Renal pelvis (tissue), 4 donors: ENCODE results near the gene SMARCC1. TPM values are rescaled to one million over a fixed set of nuclear protein-coding genes. Genes with fewer than 3 reads are reported as not detected.
A peak's percentile ranks its signal among the peaks of the same experiment; 100 is the strongest.

ENCODE experiments used
- DNase-seq: peaks from one replicate; pipeline ENCODE4 v3.0.0-alpha.2; 2013
- polyA plus RNA-seq, 3 donors: library from polyadenylated mRNA; unstranded; fragments of 120-200 nt; gene quantifications; one replicate each; pipeline ENCODE4 v1.2.1, GENCODE V29; 2013; ENCODE audit not compliant: insufficient read length in 3 of 3

SMARCC1 gene
- polyA plus RNA-seq, 3 donors, result 123 to 125 (median 124) TPM

DNA sequence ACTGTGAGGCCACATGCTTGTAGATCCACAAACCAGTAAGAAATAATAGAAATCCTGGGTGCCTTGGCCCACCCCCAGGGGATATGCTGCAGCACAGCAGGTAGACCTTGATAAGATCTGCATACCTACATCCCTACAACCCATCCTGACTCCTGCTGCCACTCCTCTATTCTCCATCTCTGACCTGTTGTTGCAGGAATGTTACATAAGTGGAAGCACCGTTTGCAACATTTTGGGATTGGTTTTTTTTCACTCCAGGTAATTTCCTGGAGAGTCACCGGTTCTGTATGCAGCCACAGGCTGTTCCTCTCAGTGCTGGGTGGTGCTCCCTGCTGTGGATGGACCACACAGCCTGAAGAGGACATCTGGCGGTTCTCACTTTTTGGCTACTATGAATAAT lies 186.9 kb downstream of the SMARCC1 start:
- no peak for DNase-seq

DNA sequence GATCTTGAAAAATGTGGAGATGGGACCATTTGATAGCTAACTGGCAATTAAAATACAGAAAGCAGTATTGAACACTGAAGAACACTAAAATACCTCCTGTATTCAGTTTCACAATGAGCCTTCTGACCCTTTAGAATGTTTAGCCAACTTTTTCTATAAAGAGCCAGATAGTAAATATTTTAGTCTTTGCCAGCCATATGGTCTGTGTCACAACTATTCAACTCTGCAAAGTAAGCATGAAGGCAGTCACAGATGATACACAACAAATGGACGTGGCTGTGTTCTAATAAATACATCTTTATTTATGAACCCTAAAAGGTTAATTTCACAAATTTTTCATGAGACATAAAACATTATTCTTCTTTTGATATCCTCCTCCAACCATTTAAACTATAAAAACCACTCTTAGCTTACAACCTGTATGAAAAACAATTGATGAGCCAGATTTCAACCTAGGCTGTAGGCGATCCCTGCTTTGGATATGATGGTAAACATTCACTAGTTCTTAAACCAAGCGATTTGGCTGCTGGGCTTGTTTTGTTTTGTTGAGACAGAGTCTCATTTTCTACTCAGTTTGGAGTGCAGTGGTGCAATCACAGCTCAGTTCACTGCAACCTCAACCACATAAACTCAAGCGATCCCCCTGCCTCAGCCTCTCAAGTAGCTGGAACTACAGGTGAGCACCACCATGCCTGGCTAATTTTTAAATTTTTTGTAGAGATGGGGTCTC lies 189.5 kb downstream of the SMARCC1 start:
- DNase-seq, result peak; percentile 48

DNA sequence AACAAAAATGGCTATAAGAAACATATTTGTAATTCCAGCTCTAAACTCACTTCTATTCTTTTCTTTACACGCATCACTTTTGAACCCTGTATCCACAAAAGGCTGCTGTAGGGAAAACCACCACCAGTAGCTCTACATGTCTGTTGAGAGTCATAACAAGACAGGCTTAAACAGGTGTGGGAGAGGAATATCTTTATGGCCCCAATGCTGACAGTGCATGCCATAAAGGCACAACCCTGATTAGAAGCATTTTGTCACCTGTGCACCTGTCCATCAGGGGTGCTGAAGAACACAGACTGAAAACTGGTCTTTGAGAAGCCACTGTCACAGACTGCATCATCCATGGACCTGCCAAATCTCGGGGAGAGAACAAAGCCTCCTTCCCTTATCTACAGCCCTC lies 191.5 kb downstream of the SMARCC1 start:
- no peak for DNase-seq

DNA sequence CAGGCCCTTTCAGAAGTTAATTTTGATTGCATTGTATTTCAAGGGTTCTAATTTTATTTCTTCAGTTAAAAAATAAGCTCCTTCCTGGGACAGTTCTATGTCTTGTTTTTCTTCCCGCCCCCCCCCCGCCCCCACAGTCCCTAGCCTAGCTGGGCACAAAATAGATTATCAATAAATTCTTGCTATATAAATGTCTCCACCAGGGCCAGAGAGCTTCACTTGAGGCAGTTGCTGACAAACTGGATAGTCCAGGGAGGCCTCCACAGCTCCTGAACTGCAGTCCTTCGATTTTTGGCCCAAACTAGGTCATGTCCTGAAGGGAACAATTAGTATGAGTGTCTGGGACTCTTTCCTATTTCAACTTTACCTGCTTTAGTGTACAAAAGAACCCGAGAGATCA lies 193.1 kb downstream of the SMARCC1 start:
- DNase-seq, result no peak

DNA sequence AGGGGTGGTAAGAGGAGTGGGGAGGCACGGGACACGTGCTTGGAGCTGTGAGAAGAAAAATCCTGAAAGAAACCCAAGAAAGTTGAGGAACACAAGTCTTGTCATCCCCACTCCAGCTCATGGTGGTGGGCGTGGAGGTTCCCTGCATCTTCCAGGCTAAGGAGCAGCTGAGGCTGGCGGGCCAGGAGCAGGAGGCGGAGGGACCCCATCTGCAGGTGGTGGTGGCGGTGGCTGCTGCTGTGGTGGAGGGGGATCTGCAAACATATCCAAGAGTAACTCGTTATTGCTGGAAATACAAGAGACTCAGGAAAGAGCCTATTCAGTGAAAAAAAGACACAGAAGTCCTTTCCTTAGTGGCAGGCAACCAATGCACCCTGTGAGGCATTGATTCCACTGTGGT lies 193.6 kb downstream of the SMARCC1 start:
- no peak for DNase-seq

DNA sequence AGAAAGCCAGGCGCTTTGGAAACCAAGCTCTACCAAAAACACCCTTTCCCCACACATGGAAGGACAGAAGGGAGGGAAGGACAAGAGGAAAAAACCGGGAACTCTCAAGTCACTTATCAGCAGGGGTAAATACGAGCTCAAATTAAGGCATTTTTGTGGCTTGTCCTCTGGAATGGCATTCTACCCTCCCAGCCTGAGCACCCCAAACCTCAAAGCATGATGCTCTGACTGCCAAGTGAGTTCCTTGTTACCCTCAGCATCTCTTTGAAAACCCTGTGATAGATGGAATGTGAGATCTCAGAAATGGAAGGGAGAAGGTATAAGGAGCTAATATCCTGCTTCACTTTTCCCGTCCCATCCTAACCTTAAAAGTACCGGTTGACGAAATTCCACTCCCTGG lies 194.9 kb downstream of the SMARCC1 start:
- DNase-seq, result no peak

DNA sequence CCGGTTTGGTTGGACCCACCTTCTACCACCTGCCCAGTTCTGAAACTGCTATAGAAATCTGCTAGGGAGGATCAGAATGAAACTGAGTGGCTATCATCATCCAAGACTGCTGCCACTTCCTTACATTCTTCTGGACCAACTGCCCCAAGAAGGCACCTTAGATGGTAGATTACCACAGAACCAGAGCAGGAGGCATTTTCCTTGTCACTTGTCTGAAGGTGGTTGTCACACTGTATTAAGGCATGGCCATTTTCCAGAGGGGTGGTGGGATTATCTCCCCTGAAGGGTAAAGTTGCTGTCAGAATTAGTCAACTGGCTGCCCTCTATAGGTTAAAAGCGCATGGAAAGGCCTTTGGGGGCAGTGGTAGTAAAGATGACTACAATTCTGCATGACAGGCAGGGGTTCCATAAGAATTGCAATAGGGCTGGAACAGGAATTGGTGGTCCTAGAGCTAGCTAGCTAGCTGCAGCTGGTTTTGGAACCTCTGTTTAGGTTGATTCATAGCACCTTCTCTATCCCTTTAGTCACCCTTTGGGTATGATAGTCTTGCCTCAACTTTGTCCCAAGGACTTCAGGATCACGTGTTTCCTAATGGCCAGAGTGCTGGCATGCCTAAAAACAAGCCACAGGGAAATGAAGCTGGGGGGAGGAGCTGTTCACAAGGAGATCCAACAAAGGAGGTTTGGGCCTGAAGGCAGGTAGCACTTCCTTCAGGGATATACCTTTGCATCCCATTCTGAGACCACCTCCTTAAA lies 198.2 kb downstream of the SMARCC1 start:
- no peak for DNase-seq

DNA sequence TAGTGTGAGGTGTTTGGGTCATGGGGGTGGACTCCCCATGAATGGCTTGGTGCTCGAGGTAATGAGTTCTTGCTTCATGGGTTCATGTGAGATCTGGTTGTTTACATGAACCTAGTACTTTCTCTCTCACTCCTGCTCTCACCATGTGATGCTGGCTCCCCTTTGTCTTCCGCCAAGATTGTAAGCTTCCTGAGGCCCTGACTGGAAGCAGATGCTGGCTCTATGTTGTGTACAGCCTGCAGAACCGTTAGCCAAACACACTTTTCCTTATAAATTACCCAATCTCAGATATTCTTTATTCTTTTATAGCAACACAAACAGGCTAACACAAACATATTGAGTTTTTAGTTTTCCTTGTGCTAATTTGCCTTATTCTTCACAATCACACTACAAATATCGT lies 199.9 kb downstream of the SMARCC1 start:
- no peak for DNase-seq

DNA sequence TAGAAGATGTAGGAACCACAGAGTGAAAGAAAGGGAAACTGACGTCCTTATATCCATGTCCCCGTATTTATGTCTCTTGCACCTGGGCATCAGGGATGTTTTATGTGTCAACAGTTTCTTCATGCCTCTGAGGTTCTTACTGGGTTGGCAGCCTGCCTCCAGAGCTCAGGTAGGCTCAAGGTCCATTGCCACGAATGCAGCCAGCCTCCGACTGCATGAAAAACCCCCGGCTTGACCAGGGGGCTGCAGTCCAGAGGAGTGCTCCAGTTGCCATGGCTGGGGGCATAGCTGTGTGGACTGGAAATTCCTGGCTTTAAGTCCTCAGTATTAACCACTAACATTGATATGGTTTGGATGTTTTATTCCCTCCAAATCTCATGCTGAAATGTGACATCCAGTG lies 200.3 kb downstream of the SMARCC1 start:
- no peak for DNase-seq

DNA sequence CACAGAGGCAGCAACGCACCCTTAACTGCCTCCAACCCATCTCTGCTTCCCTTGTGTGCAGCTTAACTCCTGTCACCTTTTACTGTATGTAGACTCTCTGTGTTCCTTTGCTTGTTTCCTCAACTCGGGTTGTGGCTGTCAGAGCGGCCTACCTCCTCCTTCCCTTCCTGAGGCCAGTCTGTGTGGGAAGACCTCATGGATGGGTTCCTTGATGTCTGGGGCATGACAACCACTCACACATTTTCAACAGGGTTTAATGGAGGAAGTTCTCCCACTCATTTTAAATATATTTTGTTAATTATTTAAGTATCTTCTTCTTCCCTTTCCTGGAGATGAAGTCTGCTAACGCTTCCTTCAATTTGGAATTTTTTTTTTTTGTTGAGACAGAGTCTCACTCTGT lies 201.2 kb downstream of the SMARCC1 start:
- no peak for DNase-seq

DNA sequence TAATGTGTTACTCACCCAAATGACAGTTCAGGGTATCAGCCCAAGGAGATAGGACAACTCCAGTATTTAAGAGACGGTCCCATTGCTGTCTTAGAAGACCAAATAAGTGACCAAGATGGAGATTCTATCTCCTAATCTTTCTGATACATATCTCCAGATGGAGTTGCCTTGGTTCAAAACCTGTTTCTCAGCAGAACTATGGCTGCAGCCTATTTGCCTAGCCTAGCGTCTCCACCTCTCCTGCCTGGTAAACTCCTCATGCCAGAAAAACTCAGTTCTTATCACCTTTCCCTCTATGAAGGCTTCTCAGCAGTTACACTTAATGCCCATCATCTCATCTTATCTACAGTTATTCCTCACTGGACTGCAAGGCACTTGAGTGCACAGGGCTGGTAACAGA lies 201.8 kb downstream of the SMARCC1 start:
- DNase-seq, result no peak

DNA sequence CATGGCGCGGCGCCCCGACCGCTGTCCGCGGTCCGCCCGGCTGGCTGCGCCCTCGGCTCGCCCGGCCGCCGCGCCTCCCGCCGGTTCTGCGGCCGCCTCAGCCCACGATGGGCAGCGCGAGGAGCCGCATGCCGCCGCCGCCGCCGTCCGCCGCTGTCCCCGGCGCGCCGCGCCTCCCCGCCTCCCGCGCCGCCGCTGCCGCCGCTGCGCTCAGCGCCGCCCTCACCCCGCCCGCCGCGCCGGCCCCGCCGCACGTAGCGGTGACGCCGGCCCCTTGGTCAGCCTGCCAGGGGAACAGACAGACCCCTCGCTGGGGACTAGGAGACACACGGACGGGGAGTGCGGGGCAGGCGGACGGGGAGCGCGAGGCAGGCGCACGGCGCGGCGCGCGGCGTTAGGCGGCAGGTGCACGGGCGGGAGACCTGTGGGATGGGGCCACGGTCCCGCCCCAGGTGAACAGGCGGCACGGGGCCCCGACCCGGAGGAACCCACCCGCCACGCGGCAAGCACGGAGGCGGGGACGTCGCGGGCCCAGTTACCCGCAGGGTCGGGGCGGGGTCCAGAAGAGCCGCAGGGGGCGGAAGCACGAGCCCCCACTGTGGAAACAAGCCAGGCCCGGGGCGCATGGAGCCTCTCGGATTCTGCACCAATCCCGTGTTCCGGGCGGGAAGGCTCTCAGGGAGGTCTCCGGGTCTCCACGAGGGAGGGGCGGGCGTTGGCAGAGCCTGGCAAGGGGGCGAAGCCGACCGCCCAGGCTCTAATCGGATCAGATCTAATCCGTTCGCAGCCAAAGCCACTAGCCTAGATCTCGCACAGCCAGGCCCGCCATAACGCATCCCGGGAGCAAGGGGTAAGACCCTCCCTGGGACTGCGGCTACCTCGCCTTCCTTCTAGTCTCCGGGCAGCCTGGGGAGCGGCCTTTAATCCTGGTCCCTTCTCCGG lies 202.7 kb downstream of the SMARCC1 start, which contains the start of gene CSPG5:
Gene CSPG5 (minus strand): TSS at position 175 of the 942 bp plus-strand sequence. CDS start 172 bp downstream, at position 3.
- DNase-seq, result no peak

DNA sequence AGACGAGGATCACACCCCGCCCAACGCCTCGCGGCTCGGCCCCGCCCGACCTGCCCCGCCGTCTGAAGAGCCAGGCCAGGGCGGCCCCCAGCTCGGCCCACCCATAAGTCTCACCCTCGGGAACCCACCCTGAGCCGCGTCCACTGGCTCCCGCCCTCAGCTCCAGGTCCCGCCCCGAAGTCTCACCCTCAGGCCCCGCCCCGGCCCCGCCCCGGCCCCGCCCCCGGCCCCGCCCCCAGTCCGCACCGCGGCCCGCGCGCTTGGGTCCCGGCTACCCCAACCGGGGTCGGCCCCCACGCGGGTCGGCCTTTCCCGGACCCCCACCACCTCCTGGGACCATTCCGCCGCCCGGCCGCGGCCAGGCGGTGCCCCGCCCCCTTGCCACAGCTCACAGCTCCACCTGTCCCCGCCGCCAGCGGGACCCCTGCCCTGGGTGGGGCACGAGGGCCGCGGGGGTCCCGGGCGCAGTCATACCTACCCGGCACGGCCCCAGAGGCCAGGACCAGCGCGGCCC lies 203.5 kb downstream of the SMARCC1 start:
- DNase-seq, result no peak

DNA sequence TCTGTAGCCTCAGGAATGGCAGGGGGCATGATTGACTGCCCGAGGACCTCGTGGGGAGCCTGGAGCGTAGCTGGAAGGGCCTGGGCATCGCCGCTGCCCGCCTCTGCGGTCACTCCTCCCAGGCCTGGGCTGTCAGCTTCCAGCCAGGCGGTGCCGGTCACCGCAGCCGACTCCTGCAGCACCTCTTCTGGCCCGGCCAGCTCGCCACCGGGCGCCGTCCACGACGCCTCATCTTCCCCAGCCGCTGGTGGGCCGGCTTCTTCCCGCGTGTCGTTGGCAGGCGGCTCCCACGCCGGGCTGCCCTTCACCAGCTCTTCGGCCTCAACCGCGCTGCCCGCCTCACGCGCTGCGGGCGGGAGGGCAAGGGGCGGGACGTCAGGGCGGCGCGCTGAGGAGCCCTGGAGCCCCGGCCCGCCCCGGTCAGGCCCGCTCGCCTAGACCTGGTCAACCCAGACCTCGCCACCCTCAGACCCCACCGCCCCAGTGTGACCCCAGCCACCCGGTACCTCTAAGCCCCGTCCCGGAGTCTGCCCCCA lies 204.0 kb downstream of the SMARCC1 start:
- no peak for DNase-seq

DNA sequence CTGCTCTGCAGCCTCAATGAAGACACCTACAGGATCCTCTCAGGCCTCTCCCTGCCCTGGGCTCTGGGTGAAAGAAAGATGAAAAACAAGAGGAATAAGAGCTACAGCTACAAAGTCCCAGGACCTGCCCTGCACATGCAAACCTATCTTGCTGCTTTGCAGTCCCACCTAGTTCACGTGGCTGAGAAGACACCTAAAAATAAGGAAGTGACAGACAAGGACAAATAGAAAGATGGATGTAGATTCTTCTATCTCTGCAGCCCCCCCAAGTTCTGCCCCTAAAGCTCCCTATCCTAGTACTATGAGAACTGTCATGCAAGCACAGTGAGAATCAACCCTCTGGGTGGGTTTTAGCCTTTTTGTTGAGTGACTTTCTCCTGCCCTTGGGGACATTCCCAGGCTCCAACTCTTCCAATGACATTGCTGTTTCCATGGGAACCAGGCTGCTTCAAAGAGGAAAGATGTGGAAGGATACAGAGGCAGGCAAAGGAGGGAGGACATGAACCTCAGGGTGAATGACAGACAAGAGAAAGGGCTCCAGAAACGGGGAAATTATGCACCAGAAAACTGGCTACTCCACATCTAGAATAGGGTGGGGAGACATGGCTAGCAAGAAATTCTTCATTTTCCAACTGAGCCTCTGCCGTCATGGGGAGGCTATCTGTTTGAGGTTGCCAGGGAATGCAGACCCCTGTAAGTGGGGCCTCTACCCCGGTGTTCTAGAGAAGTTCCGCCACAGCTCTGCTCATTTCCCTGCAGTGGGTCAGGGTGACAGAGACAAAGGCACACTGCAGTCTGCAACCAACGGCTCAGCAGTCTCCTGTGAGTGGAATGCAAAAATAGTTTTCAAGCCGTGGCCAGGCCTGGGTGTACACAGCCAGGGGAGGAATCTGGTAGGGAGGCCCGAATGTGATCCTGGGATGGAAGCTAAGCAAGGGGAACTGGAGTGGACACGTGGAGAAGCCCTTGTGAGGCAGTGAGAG lies 208.2 kb downstream of the SMARCC1 start:
- DNase-seq, result no peak

DNA sequence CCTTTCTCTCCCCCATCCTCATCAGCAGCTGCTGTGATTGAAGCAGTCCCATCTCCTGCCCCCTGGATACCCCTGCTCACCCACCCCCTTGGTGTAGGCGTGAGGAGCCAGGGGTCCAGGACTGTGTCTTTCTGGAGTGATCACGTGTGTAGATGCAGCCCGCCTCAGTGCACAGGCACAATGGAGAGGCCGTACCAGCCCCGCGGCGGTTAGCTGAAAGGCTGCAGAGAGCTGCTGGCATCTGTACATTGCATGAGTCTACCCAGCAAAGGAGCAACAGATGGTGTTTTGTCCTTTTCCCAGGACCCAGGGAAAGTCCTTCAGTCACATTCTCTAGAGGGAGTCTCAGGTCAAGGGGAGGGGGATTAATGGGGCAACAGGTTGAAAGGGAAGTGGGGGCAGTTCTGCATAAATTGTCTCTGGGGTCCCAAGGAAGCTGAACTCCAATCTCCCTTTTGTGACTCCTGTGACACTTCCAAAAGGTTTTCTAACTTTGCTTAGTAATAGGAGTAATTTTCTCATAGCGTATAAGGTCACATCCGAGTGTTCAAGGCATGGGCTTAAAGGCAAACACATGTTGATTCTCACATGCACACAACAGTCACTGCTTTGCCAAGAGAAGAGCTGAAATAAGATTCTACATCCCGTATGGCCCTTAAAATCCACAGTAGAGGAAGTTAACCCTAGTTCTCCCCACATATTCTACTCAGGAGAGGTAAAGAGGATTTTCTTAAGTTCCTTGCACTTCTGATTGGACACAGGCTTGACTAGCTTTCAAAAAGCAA lies 210.1 kb downstream of the SMARCC1 start:
- DNase-seq, result no peak

DNA sequence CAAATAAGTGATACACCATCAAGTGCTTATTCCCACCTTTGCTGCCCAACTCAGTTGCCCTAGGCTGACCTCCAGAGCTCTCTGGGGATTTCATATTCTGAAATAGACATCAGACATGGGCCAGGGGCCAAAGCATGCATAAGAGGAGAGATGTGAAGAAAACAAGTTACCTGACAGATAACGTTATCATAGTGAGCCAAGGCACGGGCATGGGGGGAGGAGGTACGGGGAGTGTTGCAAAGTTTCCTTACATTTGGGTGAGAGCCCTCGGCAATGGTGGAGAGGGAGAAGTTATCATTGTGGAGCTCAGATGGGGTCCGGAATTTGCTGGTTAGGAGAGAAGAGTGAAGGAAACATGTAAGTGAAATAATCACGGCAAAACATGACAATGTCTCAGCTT lies 212.8 kb downstream of the SMARCC1 start:
- DNase-seq, result no peak

DNA sequence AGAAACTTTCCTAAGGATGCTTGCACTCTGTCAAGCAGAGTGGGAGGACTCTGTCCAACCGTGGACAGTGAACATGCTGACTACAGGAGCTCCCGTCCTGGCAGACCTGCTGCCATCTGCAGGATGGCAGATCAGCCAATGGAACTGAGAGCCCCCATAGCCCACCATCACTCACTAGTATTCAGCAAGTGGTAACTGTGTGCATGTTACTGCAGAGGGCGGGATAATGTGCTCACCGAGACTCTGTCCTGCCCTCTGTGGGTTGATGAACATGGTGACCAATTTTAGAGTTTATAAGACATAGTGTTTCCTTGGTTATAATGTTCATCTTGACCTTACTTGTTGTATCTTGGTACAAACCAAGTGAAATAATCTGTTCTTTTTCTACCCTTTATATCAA lies 214.5 kb downstream of the SMARCC1 start:
- no peak for DNase-seq

DNA sequence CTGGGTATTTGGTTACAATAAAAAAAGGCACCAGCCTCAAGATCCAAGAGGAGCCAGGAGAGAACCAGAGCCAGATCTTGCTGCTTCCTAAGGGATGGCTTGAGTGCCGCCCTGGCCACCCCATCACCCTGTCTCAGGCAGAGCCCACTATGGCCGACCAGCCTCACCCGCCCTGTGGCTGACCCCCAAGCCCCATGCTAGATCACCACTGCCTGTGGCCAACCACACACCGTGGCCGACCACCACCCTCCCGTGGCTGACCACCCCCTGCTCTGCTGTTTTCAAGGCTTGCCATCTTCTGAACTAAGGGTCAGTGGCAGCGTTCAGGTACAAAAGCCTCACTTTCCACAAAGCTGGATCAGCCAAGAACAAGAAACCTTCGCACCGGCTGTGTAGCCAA lies 215.0 kb downstream of the SMARCC1 start:
- no peak for DNase-seq
